PFSK-1 (cell line): ENCODE measurements around the gene OTUD5.

ENCODE experiments used
- FOXP2 ChIP-seq: optimal IDR thresholded peaks from 2 replicates; pipeline ENCODE3; 2011; ENCODE audit warnings: borderline replicate concordance, control low read depth, inconsistent platforms; ENCODE audit not compliant: insufficient read depth; ENCODE audit errors: extremely low read length, extremely low read depth
- POLR2AphosphoS5 ChIP-seq: IDR thresholded peaks from 2 replicates; pipeline ENCODE4 v1.6.1; 2012; ENCODE audit warnings: low read depth, mild to moderate bottlenecking, control low read depth, low read length, moderate library complexity
- SIN3A ChIP-seq: IDR thresholded peaks from 2 replicates; pipeline ENCODE4 v1.6.1; 2012; ENCODE audit warnings: mild to moderate bottlenecking, low read length, moderate library complexity, borderline replicate concordance; ENCODE audit not compliant: insufficient read depth
- TAF1 ChIP-seq: IDR thresholded peaks from 2 replicates; pipeline ENCODE4 v1.6.1; 2012; ENCODE audit warnings: low read length, control low read depth, borderline replicate concordance; ENCODE audit not compliant: insufficient read depth
- TF ChIP-seq, protein P1 (sequence below), 2 experiments: IDR thresholded peaks; 2 replicates each; pipeline versions ENCODE4 v1.6.1 to v1.8.0; 2011 to 2012; ENCODE audit warnings: low read depth in 2 of 2, low read length in 2 of 2, control low read depth in 1 of 2, inconsistent platforms in 1 of 2, mild to moderate bottlenecking in 1 of 2, moderate library complexity in 1 of 2; ENCODE audit not compliant: insufficient read depth in 1 of 2

Gene OTUD5

DNA sequence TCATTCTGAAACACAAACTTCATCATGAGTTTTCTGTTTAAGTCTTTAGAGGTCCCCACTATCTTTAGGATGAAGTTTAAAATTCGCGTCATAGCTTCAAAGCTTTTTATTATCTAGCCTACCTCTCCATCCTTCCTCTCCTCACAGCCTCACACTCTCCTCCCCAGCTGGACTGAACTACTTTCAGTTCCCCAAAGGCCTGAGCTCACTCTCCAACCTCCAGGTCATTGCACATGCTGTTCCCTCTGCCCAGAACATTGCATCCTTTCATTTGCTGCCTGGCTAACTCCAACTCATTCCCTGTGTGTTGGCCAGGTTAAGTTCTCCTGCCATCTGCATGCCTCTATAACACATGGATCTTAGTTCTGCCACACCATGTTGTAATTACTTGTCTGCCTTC, 2.9 kb upstream of the OTUD5 start:
- TF ChIP-seq TAF1 = no peak
- no peak for TF ChIP-seq SIN3A
- TF ChIP-seq FOXP2 = no peak
- no peak for TF ChIP-seq POLR2AphosphoS5
- TF ChIP-seq, protein P1, sequence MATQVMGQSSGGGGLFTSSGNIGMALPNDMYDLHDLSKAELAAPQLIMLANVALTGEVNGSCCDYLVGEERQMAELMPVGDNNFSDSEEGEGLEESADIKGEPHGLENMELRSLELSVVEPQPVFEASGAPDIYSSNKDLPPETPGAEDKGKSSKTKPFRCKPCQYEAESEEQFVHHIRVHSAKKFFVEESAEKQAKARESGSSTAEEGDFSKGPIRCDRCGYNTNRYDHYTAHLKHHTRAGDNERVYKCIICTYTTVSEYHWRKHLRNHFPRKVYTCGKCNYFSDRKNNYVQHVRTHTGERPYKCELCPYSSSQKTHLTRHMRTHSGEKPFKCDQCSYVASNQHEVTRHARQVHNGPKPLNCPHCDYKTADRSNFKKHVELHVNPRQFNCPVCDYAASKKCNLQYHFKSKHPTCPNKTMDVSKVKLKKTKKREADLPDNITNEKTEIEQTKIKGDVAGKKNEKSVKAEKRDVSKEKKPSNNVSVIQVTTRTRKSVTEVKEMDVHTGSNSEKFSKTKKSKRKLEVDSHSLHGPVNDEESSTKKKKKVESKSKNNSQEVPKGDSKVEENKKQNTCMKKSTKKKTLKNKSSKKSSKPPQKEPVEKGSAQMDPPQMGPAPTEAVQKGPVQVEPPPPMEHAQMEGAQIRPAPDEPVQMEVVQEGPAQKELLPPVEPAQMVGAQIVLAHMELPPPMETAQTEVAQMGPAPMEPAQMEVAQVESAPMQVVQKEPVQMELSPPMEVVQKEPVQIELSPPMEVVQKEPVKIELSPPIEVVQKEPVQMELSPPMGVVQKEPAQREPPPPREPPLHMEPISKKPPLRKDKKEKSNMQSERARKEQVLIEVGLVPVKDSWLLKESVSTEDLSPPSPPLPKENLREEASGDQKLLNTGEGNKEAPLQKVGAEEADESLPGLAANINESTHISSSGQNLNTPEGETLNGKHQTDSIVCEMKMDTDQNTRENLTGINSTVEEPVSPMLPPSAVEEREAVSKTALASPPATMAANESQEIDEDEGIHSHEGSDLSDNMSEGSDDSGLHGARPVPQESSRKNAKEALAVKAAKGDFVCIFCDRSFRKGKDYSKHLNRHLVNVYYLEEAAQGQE (IDR thresholded peaks at IDR 0.05; ENCODE audit: insufficient read depth in 1 of 2, low read depth in 2 of 2, low read length in 2 of 2) = no peak

- TF ChIP-seq TAF1 (no peak), POLR2AphosphoS5 (peak; percentile 56; the same call in 1 of the 2 replicates)
- TF ChIP-seq, protein P1 (IDR thresholded peaks at IDR 0.05; ENCODE audit: insufficient read depth in 1 of 2, low read depth in 2 of 2, low read length in 2 of 2) = 0 out of 4 replicates have a peak, but pooled peaks of 1 of the 2 experiments have one; percentile 19
These were observed 1.3 kb upstream of the OTUD5 start for GRCh38 chrX:48958635-48959094.

- TF ChIP-seq, protein P1 (IDR thresholded peaks at IDR 0.05; ENCODE audit: insufficient read depth in 1 of 2, low read depth in 2 of 2, low read length in 2 of 2) = no peak
- TF ChIP-seq FOXP2 (no peak), POLR2AphosphoS5 (0 out of 2 replicates have a peak, but pooled peaks have one; percentile 57), TAF1 (peak; percentile 46; the same call in 1 of the 2 replicates), SIN3A (no peak)
These were observed 624 bp upstream of the OTUD5 start for GRCh38 chrX:48957827-48958634.

DNA sequence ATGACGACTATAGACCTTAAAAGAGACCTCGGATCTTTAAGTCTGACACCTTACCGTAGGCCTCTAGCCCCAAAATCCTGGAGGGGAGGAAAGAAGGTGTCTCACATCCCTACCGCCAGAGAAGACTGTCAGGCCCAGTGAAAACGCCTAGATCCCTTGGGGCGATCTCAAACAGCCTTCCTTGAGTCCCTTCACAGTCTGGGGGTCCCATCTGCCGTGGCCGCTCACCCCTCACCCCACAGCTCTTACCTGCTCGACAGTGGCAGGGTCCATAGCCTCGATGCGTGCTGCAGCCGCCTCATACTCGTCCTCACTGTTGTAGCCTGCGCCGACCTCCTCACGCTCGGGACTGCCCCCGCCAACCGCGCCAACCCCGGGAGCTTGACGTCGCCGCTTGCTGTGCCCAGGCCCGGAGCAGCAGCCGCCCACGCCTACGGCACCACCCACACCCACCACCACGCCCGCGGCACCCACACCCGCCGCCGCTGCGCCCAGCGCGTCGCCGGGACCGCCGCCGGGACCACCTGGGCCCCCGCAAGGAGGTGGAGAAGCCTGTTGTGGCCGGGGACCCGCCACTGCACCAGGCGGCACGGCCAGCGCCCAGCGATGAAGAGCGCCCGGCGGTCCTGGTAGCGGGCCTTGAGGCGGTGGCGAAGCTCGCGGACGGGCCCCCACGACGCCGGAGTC, 536 bp downstream of the OTUD5 start:
- no peak for TF ChIP-seq FOXP2
- TF ChIP-seq TAF1 = no peak
- TF ChIP-seq SIN3A = no peak
- no peak for TF ChIP-seq POLR2AphosphoS5
- TF ChIP-seq, protein P1 (IDR thresholded peaks at IDR 0.05; ENCODE audit: insufficient read depth in 1 of 2, low read depth in 2 of 2, low read length in 2 of 2) = no peak
